Skeletal muscle satellite cell (primary cell): ENCODE measurements around the gene SPRED3.
"Not testable (repeated sequence)": the region's sequence is repeated elsewhere in the genome, so short reads cannot be mapped to it uniquely, and the experiment has no call there.

ENCODE experiments used
- H3K27me3 ChIP-seq: 2 replicates; pipeline ENCODE4 v1.7.0; 2013; ENCODE audit warnings: low read length; ENCODE audit not compliant: control insufficient read depth, insufficient read depth
- H3K36me3 ChIP-seq: 2 replicates; pipeline ENCODE4 v1.7.0; 2013; ENCODE audit warnings: mild to moderate bottlenecking, control low read depth, low read length; ENCODE audit not compliant: insufficient read depth
- H3K4me1 ChIP-seq: 2 replicates; pipeline ENCODE4 v1.7.0; 2013; ENCODE audit warnings: low read length; ENCODE audit not compliant: control insufficient read depth, insufficient read depth
- H3K4me2 ChIP-seq: 2 replicates; pipeline ENCODE4 v1.7.0; 2013; ENCODE audit warnings: mild to moderate bottlenecking, low read length
- H3K4me3 ChIP-seq: 2 replicates; pipeline ENCODE4 v1.7.0; 2013; ENCODE audit warnings: low read length
- H3K9ac ChIP-seq: 2 replicates; pipeline ENCODE4 v1.7.0; 2013; ENCODE audit warnings: mild to moderate bottlenecking, low read depth, low read length, moderate library complexity
- H3K9me3 ChIP-seq: replicated peaks from 2 replicates; pipeline ENCODE4 v1.7.0; 2013; ENCODE audit warnings: mild to moderate bottlenecking, control low read depth, low read length

SPRED3 gene

GRCh38 chr19:38427035-38427677 is 38.7 kb downstream of the SPRED3 start:
- H3K4me2 ChIP-seq, H3K9ac ChIP-seq, H3K4me1 ChIP-seq, H3K9me3 ChIP-seq, H3K36me3 ChIP-seq, H3K4me3 ChIP-seq: not testable (repeated sequence)
- peaks cover 19% of the 10 kb centered on the region for H3K27me3 ChIP-seq

GRCh38 chr19:38429055-38429810 is 40.7 kb downstream of the SPRED3 start:
- Histone ChIP-seq H3K36me3 (no peaks in the 10 kb centered on the region), H3K9me3 (no peaks in the 10 kb centered on the region), H3K4me2 (no peak overlapping the region), H3K4me3 (no peak overlapping the region), H3K27me3 (peaks cover 21% of the 10 kb centered on the region), H3K9ac (no peak overlapping the region), H3K4me1 (no peaks in the 10 kb centered on the region)

GRCh38 chr19:38429811-38430156 is 41.3 kb downstream of the SPRED3 start:
- Histone ChIP-seq H3K4me2 (no peak overlapping the region), H3K4me1 (no peaks in the 10 kb centered on the region), H3K9me3 (no peaks in the 10 kb centered on the region), H3K9ac (no peak overlapping the region), H3K4me3 (no peak overlapping the region), H3K27me3 (peaks cover 25% of the 10 kb centered on the region), H3K36me3 (no peaks in the 10 kb centered on the region)

DNA sequence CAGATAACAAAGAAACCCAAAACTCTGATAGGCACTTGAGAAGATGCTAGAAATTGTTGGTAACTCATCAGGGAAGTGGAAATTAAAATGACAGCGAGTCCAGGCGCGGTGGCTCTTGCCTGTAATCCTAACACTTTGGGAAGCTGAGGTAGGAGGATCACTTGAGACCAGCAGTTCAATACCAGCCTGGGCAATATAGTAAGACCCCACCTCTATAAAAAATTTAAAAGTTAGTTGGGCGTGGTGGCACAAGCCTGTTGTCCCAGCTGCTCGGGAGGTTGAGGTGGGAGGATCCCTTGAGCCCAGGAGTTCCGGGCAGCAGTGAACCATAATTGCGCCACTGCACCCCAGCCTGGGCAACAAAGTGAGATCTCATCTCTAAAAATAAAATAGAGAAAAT is 42.4 kb downstream of the SPRED3 start:
- Histone ChIP-seq H3K4me1 (no peaks in the 10 kb centered on the region), H3K9ac (no peak overlapping the region), H3K4me3 (no peak overlapping the region), H3K27me3 (peaks cover 25% of the 10 kb centered on the region), H3K4me2 (no peak overlapping the region), H3K36me3 (no peaks in the 10 kb centered on the region), H3K9me3 (no peaks in the 10 kb centered on the region)

DNA sequence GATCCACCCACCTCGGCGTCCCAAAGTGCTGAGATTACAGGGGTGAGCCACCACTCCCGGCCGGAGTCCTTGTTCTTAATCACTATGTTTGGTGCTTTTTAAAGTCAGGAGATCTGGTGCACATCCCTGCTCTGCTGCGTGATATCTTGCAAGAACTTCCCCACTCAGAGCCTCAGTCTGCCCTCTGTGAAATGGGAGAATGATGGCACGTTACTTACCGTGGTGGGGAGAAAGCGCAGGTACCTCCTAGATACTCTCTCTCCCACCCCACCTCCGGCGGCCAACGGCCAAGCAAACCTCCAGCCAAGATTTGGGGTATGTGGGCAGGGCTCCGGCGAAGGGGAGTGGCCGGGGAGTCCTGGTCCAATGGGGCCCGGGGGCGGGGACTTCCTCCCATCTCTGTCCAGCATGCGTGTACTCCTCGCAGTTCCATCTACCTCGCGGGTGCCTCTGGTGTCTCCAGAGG is 44.8 kb downstream of the SPRED3 start, which contains the start of gene RYR1:
RYR1 (plus strand) TSS at position 424 of the 466 bp plus-strand sequence. CDS start 139 bp downstream, outside the sequence.
- no peaks in the 10 kb centered on the region for H3K9me3 ChIP-seq
- no peak within 1 kb of the TSS for H3K4me2 ChIP-seq
- H3K36me3 ChIP-seq = no peaks in the 10 kb centered on the region
- no peaks in the 10 kb centered on the region for H3K4me1 ChIP-seq
- no peak within 1 kb of the TSS for H3K9ac ChIP-seq
- H3K27me3 ChIP-seq = peaks cover 25% of the 10 kb centered on the region
- no peak within 1 kb of the TSS for H3K4me3 ChIP-seq

GRCh38 chr19:38434549-38435051 is 46.1 kb downstream of the SPRED3 start:
- no peak overlapping the region for H3K9ac ChIP-seq
- no peaks in the 10 kb centered on the region for H3K36me3 ChIP-seq
- no peaks in the 10 kb centered on the region for H3K4me1 ChIP-seq
- H3K4me2 ChIP-seq = no peak overlapping the region
- H3K4me3 ChIP-seq = no peak overlapping the region
- H3K9me3 ChIP-seq = no peaks in the 10 kb centered on the region
- peaks cover 16% of the 10 kb centered on the region for H3K27me3 ChIP-seq

DNA sequence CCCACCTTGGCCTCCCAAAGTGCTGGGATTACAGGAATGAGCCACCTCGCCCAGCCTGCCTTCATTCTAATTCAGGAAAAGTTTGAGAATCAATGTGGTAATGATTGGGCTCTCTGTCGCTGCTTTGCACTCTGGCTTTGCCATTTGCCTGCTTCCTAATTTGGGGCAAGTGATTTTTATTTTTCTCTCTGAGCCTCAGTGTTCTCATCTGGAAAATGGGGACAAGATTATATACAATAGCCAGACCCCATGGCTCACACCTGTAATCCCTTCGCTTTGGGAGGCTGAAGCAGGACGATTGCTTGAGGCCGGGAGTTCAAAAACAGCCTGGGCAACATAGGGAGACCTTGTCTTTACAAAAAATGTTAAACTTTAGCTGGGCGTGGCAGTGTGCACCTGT is 48.8 kb downstream of the SPRED3 start:
- Histone ChIP-seq H3K9ac (no peak overlapping the region), H3K4me2 (no peak overlapping the region), H3K27me3 (peaks cover 10% of the 10 kb centered on the region), H3K4me3 (no peak overlapping the region), H3K9me3 (no peaks in the 10 kb centered on the region), H3K36me3 (no peaks in the 10 kb centered on the region), H3K4me1 (no peaks in the 10 kb centered on the region)

GRCh38 chr19:38437917-38438316 is 49.4 kb downstream of the SPRED3 start:
- H3K9me3 ChIP-seq = no peaks in the 10 kb centered on the region
- no peaks in the 10 kb centered on the region for H3K4me1 ChIP-seq
- no peak overlapping the region for H3K4me2 ChIP-seq
- peaks cover 10% of the 10 kb centered on the region for H3K27me3 ChIP-seq
- no peaks in the 10 kb centered on the region for H3K36me3 ChIP-seq
- no peak overlapping the region for H3K4me3 ChIP-seq
- H3K9ac ChIP-seq = no peak overlapping the region

GRCh38 chr19:38440592-38440991 is 52.1 kb downstream of the SPRED3 start:
- H3K36me3 ChIP-seq = no peaks in the 10 kb centered on the region
- peaks cover 3% of the 10 kb centered on the region for H3K27me3 ChIP-seq
- no peak overlapping the region for H3K4me2 ChIP-seq
- no peak overlapping the region for H3K4me3 ChIP-seq
- H3K4me1 ChIP-seq = no peaks in the 10 kb centered on the region
- no peak overlapping the region for H3K9ac ChIP-seq
- H3K9me3 ChIP-seq = no peaks in the 10 kb centered on the region

- H3K4me2 ChIP-seq = no peak overlapping the region
- H3K9ac ChIP-seq = no peak overlapping the region
- H3K27me3 ChIP-seq = peaks cover 3% of the 10 kb centered on the region
- no peaks in the 10 kb centered on the region for H3K9me3 ChIP-seq
- H3K4me3 ChIP-seq = no peak overlapping the region
- H3K36me3 ChIP-seq = no peaks in the 10 kb centered on the region
- no peaks in the 10 kb centered on the region for H3K4me1 ChIP-seq
Observed at GRCh38 chr19:38441657-38442348, 53.3 kb downstream of the SPRED3 start.

DNA sequence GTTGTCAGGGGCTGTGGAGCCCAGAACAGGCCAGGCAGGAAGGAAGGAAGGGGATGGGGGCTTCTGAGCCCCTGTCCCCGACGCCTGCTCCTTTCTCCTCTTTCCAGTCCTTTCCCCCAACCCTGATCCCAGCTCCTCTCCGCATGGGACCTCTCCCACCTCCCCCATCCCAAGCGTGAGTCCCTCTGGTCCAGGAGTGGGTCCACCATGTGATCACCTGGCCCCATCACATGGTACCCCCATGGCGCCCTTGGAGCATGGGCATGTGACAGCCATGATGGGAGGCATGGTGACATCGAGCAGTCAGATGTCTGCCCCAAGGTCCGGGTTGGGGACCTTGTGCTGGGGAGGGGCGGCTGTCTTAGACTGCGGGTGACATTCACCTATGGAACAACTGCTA is 54.2 kb downstream of the SPRED3 start:
- Histone ChIP-seq H3K9ac (no peak overlapping the region), H3K4me1 (no peaks in the 10 kb centered on the region), H3K4me2 (no peak overlapping the region), H3K36me3 (no peaks in the 10 kb centered on the region), H3K4me3 (no peak overlapping the region), H3K9me3 (no peaks in the 10 kb centered on the region), H3K27me3 (peaks cover 3% of the 10 kb centered on the region)
